NB4 (cell line): Measurements from ENCODE around the gene GALNT10.

ENCODE experiments used
- CTCF ChIP-seq: IDR thresholded peaks from one replicate; pipeline ENCODE4 v1.5.1; 2012; ENCODE audit warnings: low read depth, low read length
- MAX ChIP-seq: IDR thresholded peaks from 2 replicates; pipeline ENCODE4 v1.6.1; 2011; ENCODE audit warnings: low read depth, low read length

- TF ChIP-seq CTCF (no peak), MAX (no peak)
Measured at GRCh38 chr5:154265197-154265773, 74.8 kb downstream of the GALNT10 start.
